Endothelial cell of umbilical vein (primary cell): ENCODE results near the gene AK5. TPM values are rescaled to one million over a fixed set of nuclear protein-coding genes. Genes with fewer than 3 reads are reported as not detected.

ENCODE experiments used
- BruUV-seq: library from RNA; stranded (reverse); fragments of 400-500 nt; replicated peaks from 2 replicates; lab custom pipeline; 2021; lab: Mats Ljungman, UMichigan
- CTCF ChIA-PET: fragments of 300-600, 350-600 bp; sonication (Branson Sonifier 250); formaldehyde crosslinking; loops from one replicate; lab custom pipeline; 2021; ENCODE audit warnings: antibody characterized with exemption, inconsistent platforms; lab: Charles Lee
- POLR2A ChIA-PET: fragments of 300-600, 350-600 bp; sonication (Branson Sonifier 250); formaldehyde crosslinking; loops from one replicate; lab custom pipeline; 2021; ENCODE audit warnings: antibody characterized with exemption, inconsistent platforms; lab: Charles Lee
- DNase-seq: peaks from one replicate; pipeline ENCODE4 v3.0.0-alpha.2; 2011; ENCODE audit warnings: low read depth, low spot score
- FAIRE-seq: peaks from 2 replicates; lab custom pipeline; 2011; peaks lifted over from hg19 to GRCh38; lab: Jason Lieb, UNC
- H2AFZ ChIP-seq: 2 replicates; pipeline ENCODE4 v1.6.0; 2012; ENCODE audit warnings: low read depth, low read length, control low read depth, inconsistent platforms
- H3K27ac ChIP-seq: 2 replicates; pipeline ENCODE4 v1.5.1; 2011; ENCODE audit warnings: low read depth, mild to moderate bottlenecking, control low read depth, low read length, moderate library complexity; ENCODE audit not compliant: insufficient read depth
- H3K27me3 ChIP-seq, 2 experiments: 2 replicates each; pipeline versions ENCODE4 v1.6.0 to v1.6.1; 2011; ENCODE audit warnings: low read length in 2 of 2, mixed read lengths in 1 of 2; ENCODE audit not compliant: control insufficient read depth in 2 of 2, insufficient read depth in 2 of 2
- H3K36me3 ChIP-seq, 2 experiments: 2 replicates in 1 of 2; 3 replicates in 1 of 2; pipeline ENCODE4 v1.5.1; 2011; ENCODE audit warnings: low read length in 2 of 2, mild to moderate bottlenecking in 1 of 2, moderate library complexity in 1 of 2; ENCODE audit not compliant: control insufficient read depth in 2 of 2, insufficient read depth in 2 of 2; ENCODE audit errors: extremely low read depth in 1 of 2
- H3K4me1 ChIP-seq: 3 replicates; pipeline ENCODE4 v1.5.1; 2011; ENCODE audit warnings: mild to moderate bottlenecking, low read length; ENCODE audit not compliant: control insufficient read depth, insufficient read depth; ENCODE audit errors: extremely low read depth
- H3K4me2 ChIP-seq: 2 replicates; pipeline ENCODE4 v1.6.1; 2011; ENCODE audit warnings: low read length, control low read depth, mixed read lengths; ENCODE audit not compliant: insufficient read depth
- H3K4me3 ChIP-seq, 3 experiments: fragments of 200-600 bp in 1 of 3; sonication (generic), shearing (Covaris generic) in 1 of 3; replicated peaks in 1 of 3; 2 replicates each; pipeline ENCODE4 v1.5.1; 2011 to 2016; ENCODE audit warnings: control low read depth in 3 of 3, low read length in 3 of 3, mild to moderate bottlenecking in 2 of 3, inconsistent platforms in 1 of 3, low read depth in 1 of 3, moderate library complexity in 1 of 3; ENCODE audit not compliant: insufficient read depth in 1 of 3
- H3K79me2 ChIP-seq: 2 replicates; pipeline ENCODE4 v1.6.0; 2012; ENCODE audit warnings: low read length, inconsistent platforms; ENCODE audit not compliant: control insufficient read depth, insufficient read depth
- H3K9ac ChIP-seq: replicated peaks from 2 replicates; pipeline ENCODE3; 2011; ENCODE audit warnings: low read length, control low read depth; ENCODE audit not compliant: insufficient read depth; ENCODE audit errors: extremely low read depth
- H3K9me1 ChIP-seq: replicated peaks from 3 replicates; pipeline ENCODE4 v1.6.0; 2011; ENCODE audit warnings: mild to moderate bottlenecking, low read length; ENCODE audit not compliant: control insufficient read depth, insufficient read depth; ENCODE audit errors: extremely low read depth
- H3K9me3 ChIP-seq: replicated peaks from 2 replicates; pipeline ENCODE4 v1.5.1; 2012; ENCODE audit warnings: low read length, inconsistent platforms; ENCODE audit not compliant: control insufficient read depth, insufficient read depth
- H4K20me1 ChIP-seq: replicated peaks from 2 replicates; pipeline ENCODE3; 2011; ENCODE audit warnings: mild to moderate bottlenecking, low read length; ENCODE audit not compliant: control insufficient read depth, insufficient read depth; ENCODE audit errors: extremely low read depth
- EZH2 ChIP-seq: IDR thresholded peaks from 2 replicates; pipeline ENCODE4 v1.6.1; 2012; ENCODE audit warnings: borderline replicate concordance, low read depth, mild to moderate bottlenecking, moderate library complexity, low read length, inconsistent platforms; ENCODE audit not compliant: severe bottlenecking
- FOS ChIP-seq: IDR thresholded peaks from 2 replicates; pipeline ENCODE4 v1.6.1; 2011; ENCODE audit warnings: mild to moderate bottlenecking, low read length, moderate library complexity, borderline replicate concordance; ENCODE audit not compliant: insufficient read depth
- GATA2 ChIP-seq: IDR thresholded peaks from 2 replicates; pipeline ENCODE4 v1.7.0; 2011; ENCODE audit warnings: low read depth, mild to moderate bottlenecking, moderate library complexity, mixed read lengths, low read length; ENCODE audit not compliant: insufficient read length, insufficient read depth
- JUN ChIP-seq: IDR thresholded peaks from 2 replicates; pipeline ENCODE4 v1.6.1; 2011; ENCODE audit warnings: borderline replicate concordance, low read depth; ENCODE audit not compliant: insufficient read length, insufficient read depth
- MYC ChIP-seq: IDR thresholded peaks from one replicate; pipeline ENCODE4 v1.6.1; 2011; ENCODE audit warnings: mild to moderate bottlenecking, low read depth, low read length
- POLR2A ChIP-seq: IDR thresholded peaks from 2 replicates; pipeline ENCODE4 v1.6.1; 2012; ENCODE audit warnings: low read depth, mild to moderate bottlenecking, control low read depth, low read length
- POLR2AphosphoS5 ChIP-seq: IDR thresholded peaks from 2 replicates; pipeline ENCODE4 v1.6.1; 2012; ENCODE audit warnings: low read depth, mild to moderate bottlenecking, control low read depth, low read length, moderate library complexity; ENCODE audit not compliant: insufficient read depth
- dilution Hi-C: fragments of 300-500 bp; cut with MboI; formaldehyde crosslinking; loops from one replicate; pipeline ENCODE4 v1.15.0; 2019; ENCODE audit warnings: low sequenced_read_pairs; ENCODE audit not compliant: extremely low pct_ligation_motif_present
- intact Hi-C: fragments of 100-400 bp; cut with micrococcal nuclease; formaldehyde crosslinking; loops from one replicate; pipeline ENCODE4 v1.10.0; 2022
- polyA plus RNA-seq, 4 experiments: library from polyadenylated mRNA; depleted of rRNA in 3 of 4; stranded (reverse) in 3 of 4; unstranded in 1 of 4; fragments of >200 nt; gene quantifications; 2 replicates each; pipeline versions ENCODE4 v1.2.1 to v1.2.3, GENCODE V29; 2011 to 2012; ENCODE audit warnings: missing spikeins in 1 of 4
- total RNA-seq: library from RNA; stranded (reverse); gene quantifications from 2 replicates; pipeline ENCODE4 v1.2.3, GENCODE V29; 2021
- TF ChIP-seq, protein P1 (sequence below): IDR thresholded peaks from 2 replicates; pipeline ENCODE4 v1.6.1; 2011; ENCODE audit not compliant: insufficient read depth, insufficient read length
- TF ChIP-seq, protein P2 (sequence below), 2 donors: IDR thresholded peaks; 1 replicate in 1 of 2; 2 replicates in 1 of 2; pipeline ENCODE4 v1.5.1; 2011; ENCODE audit warnings: low read length in 2 of 2, mild to moderate bottlenecking in 2 of 2, moderate library complexity in 2 of 2, control low read depth in 1 of 2, inconsistent platforms in 1 of 2, low read depth in 1 of 2; ENCODE audit not compliant: insufficient read depth in 1 of 2; ENCODE audit errors: extremely low read depth in 1 of 2

AK5 gene
- total and polyA plus RNA-seq, 2 donors (not counting 3 experiments of a cell fraction or from before 2014, with no cell fraction given): 5.0 to 7.5 TPM

DNA sequence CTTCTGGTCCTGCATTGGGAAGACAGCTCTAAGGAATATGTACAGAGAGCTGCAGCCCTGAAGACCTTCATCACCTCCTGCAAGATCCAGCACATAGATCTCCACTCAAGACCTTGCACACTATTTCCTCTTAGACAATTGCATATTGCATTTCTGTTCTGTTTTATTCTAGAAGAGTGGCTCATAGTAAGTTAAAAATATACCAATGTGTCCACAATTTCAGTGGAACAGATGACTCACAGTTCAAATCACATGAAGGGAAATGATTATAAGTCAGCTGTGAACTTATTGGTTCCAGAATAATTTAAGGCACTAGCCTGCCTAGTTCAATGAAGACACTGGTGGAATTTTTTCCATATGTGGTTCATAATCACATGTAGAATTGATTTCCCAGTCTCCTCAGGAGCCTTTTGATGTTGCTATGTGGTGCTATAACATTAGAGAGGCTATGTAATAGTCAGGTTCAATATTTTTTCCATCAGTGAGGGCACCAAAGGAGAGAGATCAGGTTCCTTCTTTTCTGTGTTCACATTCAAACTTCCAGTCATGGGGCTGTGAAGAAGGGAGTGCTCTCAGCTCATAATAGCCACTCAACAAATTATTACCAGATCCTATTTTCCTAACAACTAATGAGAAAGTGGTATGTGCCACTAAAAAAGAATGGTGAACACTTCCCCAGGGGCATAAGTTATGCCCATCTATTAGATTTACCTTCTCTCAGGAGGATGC is 9.8 kb upstream of the AK5 start:
- Histone ChIP-seq H2AFZ (no peak overlapping the region), H3K4me3 (no peak overlapping the region), H3K9me3 (no peaks in the 10 kb centered on the region), H3K4me2 (peak overlapping the region; percentile 33), H3K27me3 (peaks cover 0 to 4% of the 10 kb centered on the region in 2 experiments), H3K4me1 (peaks cover 6% of the 10 kb centered on the region), H3K27ac (no peak overlapping the region), H3K79me2 (no peaks in the 10 kb centered on the region), H3K9me1 (no peaks in the 10 kb centered on the region), H3K9ac (no peak overlapping the region), H4K20me1 (no peaks in the 10 kb centered on the region), H3K36me3 (no peaks in the 10 kb centered on the region)
- intact Hi-C loops: no loop called here
- dilution Hi-C loops: no loop called here
- ChIA-PET CTCF (interaction anchor here (0.7 to 1.5 kb wide), 2 partner anchors 11 to 265 kb away, joined by 3 to 4 read pairs; no protein-coding TSS in a partner anchor), POLR2A (no interaction called here)
- FAIRE-seq: no peak
- TF ChIP-seq JUN (peak; percentile 70), EZH2 (no peak), FOS (peak; percentile 73)
- peak; percentile 82 for DNase-seq
- no TSS peak for BruUV-seq

DNA sequence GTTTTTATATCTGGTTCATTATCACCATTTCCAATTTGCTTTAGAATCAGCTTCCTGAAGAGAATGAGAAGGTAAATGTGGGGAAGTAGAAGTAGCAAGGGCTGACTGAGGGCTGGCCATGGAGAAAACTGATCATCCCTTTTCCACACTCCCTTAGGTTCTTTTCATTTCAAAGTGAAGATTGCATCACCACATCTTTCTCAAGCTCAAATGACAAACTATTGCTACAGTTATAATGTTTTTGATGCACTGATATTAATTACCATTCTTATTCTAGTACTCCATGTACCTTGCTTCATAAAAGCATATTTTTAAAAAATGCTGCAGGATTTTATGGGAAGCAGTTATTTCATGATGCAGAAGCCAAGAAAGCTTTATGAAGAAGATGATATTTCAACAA is 7.9 kb upstream of the AK5 start:
- Histone ChIP-seq H4K20me1 (no peaks in the 10 kb centered on the region), H3K4me1 (peaks cover 6% of the 10 kb centered on the region), H3K27me3 (peaks cover 0 to 8% of the 10 kb centered on the region in 2 experiments), H3K9ac (no peak overlapping the region), H2AFZ (no peak overlapping the region), H3K9me1 (no peaks in the 10 kb centered on the region), H3K79me2 (no peaks in the 10 kb centered on the region), H3K4me2 (no peak overlapping the region), H3K36me3 (no peaks in the 10 kb centered on the region), H3K27ac (no peak overlapping the region), H3K4me3 (no peak overlapping the region), H3K9me3 (no peaks in the 10 kb centered on the region)
- intact Hi-C loops (no loop called here), dilution Hi-C loops (no loop called here)
- FAIRE-seq: no peak
- TF ChIP-seq GATA2 (no peak), JUN (no peak), MYC (no peak), EZH2 (no peak), POLR2AphosphoS5 (no peak), POLR2A (no peak), FOS (no peak)
- TF ChIP-seq, protein P1, sequence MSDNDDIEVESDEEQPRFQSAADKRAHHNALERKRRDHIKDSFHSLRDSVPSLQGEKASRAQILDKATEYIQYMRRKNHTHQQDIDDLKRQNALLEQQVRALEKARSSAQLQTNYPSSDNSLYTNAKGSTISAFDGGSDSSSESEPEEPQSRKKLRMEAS: no peak
- TF ChIP-seq, protein P2, sequence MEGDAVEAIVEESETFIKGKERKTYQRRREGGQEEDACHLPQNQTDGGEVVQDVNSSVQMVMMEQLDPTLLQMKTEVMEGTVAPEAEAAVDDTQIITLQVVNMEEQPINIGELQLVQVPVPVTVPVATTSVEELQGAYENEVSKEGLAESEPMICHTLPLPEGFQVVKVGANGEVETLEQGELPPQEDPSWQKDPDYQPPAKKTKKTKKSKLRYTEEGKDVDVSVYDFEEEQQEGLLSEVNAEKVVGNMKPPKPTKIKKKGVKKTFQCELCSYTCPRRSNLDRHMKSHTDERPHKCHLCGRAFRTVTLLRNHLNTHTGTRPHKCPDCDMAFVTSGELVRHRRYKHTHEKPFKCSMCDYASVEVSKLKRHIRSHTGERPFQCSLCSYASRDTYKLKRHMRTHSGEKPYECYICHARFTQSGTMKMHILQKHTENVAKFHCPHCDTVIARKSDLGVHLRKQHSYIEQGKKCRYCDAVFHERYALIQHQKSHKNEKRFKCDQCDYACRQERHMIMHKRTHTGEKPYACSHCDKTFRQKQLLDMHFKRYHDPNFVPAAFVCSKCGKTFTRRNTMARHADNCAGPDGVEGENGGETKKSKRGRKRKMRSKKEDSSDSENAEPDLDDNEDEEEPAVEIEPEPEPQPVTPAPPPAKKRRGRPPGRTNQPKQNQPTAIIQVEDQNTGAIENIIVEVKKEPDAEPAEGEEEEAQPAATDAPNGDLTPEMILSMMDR (IDR thresholded peaks at IDR 0.05; ENCODE audit: extremely low read depth in 1 of 2, insufficient read depth in 1 of 2, low read depth in 1 of 2, low read length in 2 of 2): no peak
- no TSS peak for BruUV-seq
- ChIA-PET POLR2A (no interaction called here), CTCF (no interaction called here)
- no peak for DNase-seq
